Embryonic facial prominence (tissue), 1 donor: Measurements from ENCODE around the gene VIL1.

Experiments
- DNase-seq: peaks from one replicate; pipeline ENCODE4 v3.0.0-alpha.2; 2016; ENCODE audit errors: extremely low spot score

Gene VIL1

GRCh38 chr2:218436992-218437391 is 18.1 kb downstream of the VIL1 start:
- no peak for DNase-seq

- DNase-seq, result no peak
Measured at GRCh38 chr2:218437969-218438368, 19.0 kb downstream of the VIL1 start.

- no peak for DNase-seq
Measured at GRCh38 chr2:218438596-218438995, 19.7 kb downstream of the VIL1 start.

- no peak for DNase-seq
Measured at GRCh38 chr2:218444692-218445357, 25.9 kb downstream of the VIL1 start.

- DNase-seq, result no peak
Measured at GRCh38 chr2:218445602-218446001, 26.7 kb downstream of the VIL1 start.

GRCh38 chr2:218446547-218446946 is 27.6 kb downstream of the VIL1 start:
- no peak for DNase-seq

- DNase-seq, result no peak
Measured at GRCh38 chr2:218447072-218447471, 28.1 kb downstream of the VIL1 start.

GRCh38 chr2:218448934-218449333 is 30.0 kb downstream of the VIL1 start:
- DNase-seq, result no peak

GRCh38 chr2:218452079-218452478 is 33.2 kb downstream of the VIL1 start:
- DNase-seq, result no peak

- no peak for DNase-seq
Measured at GRCh38 chr2:218456849-218457248, 37.9 kb downstream of the VIL1 start.

- no peak for DNase-seq
Measured at GRCh38 chr2:218458598-218458997, 39.7 kb downstream of the VIL1 start.

GRCh38 chr2:218465987-218466633 is 47.2 kb downstream of the VIL1 start:
- no peak for DNase-seq

GRCh38 chr2:218470448-218470847 is 51.5 kb downstream of the VIL1 start:
- no peak for DNase-seq

GRCh38 chr2:218471036-218471435 is 52.1 kb downstream of the VIL1 start:
- DNase-seq, result no peak

GRCh38 chr2:218471982-218472381 is 53.1 kb downstream of the VIL1 start:
- DNase-seq, result no peak

- DNase-seq, result no peak
Measured at GRCh38 chr2:218472988-218473387, 54.1 kb downstream of the VIL1 start.

GRCh38 chr2:218474527-218474926 is 55.6 kb downstream of the VIL1 start:
- DNase-seq, result no peak

- no peak for DNase-seq
Measured at GRCh38 chr2:218476676-218477075, 57.8 kb downstream of the VIL1 start.

GRCh38 chr2:218477247-218477646 is 58.3 kb downstream of the VIL1 start:
- no peak for DNase-seq

GRCh38 chr2:218478544-218478943 is 59.6 kb downstream of the VIL1 start:
- DNase-seq, result no peak

- no peak for DNase-seq
Measured at GRCh38 chr2:218479595-218479994, 60.7 kb downstream of the VIL1 start.

GRCh38 chr2:218482651-218483050 is 63.7 kb downstream of the VIL1 start:
- DNase-seq, result no peak

GRCh38 chr2:218485986-218486667 is 67.2 kb downstream of the VIL1 start:
- no peak for DNase-seq
